Osteoblast (primary cell): ENCODE results near the gene KDELR1. TPM values are rescaled to one million over a fixed set of nuclear protein-coding genes. Genes with fewer than 3 reads are reported as not detected.

Source experiments
- DNase-seq: peaks from one replicate; pipeline ENCODE4 v3.0.0; 2011; ENCODE audit warnings: low spot score, mixed read lengths; ENCODE audit not compliant: insufficient read length; ENCODE audit errors: missing footprints
- H2AFZ ChIP-seq: 2 replicates; pipeline ENCODE4 v1.6.0; 2011; ENCODE audit warnings: mild to moderate bottlenecking, low read length
- H3K27ac ChIP-seq: 2 replicates; pipeline ENCODE4 v1.5.1; 2011; ENCODE audit warnings: mild to moderate bottlenecking, low read depth, low read length, moderate library complexity
- H3K27me3 ChIP-seq: 2 replicates; pipeline ENCODE4 v1.6.0; 2012; ENCODE audit warnings: mild to moderate bottlenecking, control low read depth, inconsistent platforms, low read length, moderate library complexity; ENCODE audit not compliant: insufficient read depth
- H3K36me3 ChIP-seq: 2 replicates; pipeline ENCODE4 v1.5.1; 2011; ENCODE audit warnings: mild to moderate bottlenecking, low read length, control low read depth, moderate library complexity; ENCODE audit not compliant: insufficient read depth
- H3K4me1 ChIP-seq: 2 replicates; pipeline ENCODE4 v1.5.1; 2011; ENCODE audit warnings: mild to moderate bottlenecking, low read length, control low read depth, moderate library complexity; ENCODE audit not compliant: insufficient read depth
- H3K4me2 ChIP-seq: 2 replicates; pipeline ENCODE4 v1.6.0; 2011; ENCODE audit warnings: mild to moderate bottlenecking, low read length; ENCODE audit not compliant: insufficient read depth
- H3K4me3 ChIP-seq: fragments of 200-600 bp; sonication (generic); 3 replicates; pipeline ENCODE4 v1.5.1; 2012; ENCODE audit warnings: mild to moderate bottlenecking, low read length, inconsistent platforms; ENCODE audit not compliant: insufficient read depth
- H3K79me2 ChIP-seq: 2 replicates; pipeline ENCODE4 v1.6.0; 2012; ENCODE audit warnings: mild to moderate bottlenecking, low read length, control low read depth, inconsistent platforms; ENCODE audit not compliant: insufficient read depth
- H3K9me3 ChIP-seq: 2 replicates; pipeline ENCODE4 v1.5.1; 2011; ENCODE audit warnings: low read depth, low read length, control low read depth
- H4K20me1 ChIP-seq: 2 replicates; pipeline ENCODE4 v1.6.0; 2012; ENCODE audit warnings: mild to moderate bottlenecking, low read length, control low read depth; ENCODE audit not compliant: insufficient read depth
- total RNA-seq: library from RNA; depleted of rRNA; stranded (reverse); fragments of >200 nt; gene quantifications from 2 replicates; pipeline ENCODE4 v1.2.3, GENCODE V29; 2012
- TF ChIP-seq, protein P1 (sequence below): IDR thresholded peaks from 2 replicates; pipeline ENCODE4 v1.5.1; 2011; ENCODE audit warnings: mild to moderate bottlenecking, low read depth, low read length, moderate library complexity; ENCODE audit errors: extremely low read depth

The KDELR1 gene
- total RNA-seq, 1 donor = 95.2 TPM

DNA sequence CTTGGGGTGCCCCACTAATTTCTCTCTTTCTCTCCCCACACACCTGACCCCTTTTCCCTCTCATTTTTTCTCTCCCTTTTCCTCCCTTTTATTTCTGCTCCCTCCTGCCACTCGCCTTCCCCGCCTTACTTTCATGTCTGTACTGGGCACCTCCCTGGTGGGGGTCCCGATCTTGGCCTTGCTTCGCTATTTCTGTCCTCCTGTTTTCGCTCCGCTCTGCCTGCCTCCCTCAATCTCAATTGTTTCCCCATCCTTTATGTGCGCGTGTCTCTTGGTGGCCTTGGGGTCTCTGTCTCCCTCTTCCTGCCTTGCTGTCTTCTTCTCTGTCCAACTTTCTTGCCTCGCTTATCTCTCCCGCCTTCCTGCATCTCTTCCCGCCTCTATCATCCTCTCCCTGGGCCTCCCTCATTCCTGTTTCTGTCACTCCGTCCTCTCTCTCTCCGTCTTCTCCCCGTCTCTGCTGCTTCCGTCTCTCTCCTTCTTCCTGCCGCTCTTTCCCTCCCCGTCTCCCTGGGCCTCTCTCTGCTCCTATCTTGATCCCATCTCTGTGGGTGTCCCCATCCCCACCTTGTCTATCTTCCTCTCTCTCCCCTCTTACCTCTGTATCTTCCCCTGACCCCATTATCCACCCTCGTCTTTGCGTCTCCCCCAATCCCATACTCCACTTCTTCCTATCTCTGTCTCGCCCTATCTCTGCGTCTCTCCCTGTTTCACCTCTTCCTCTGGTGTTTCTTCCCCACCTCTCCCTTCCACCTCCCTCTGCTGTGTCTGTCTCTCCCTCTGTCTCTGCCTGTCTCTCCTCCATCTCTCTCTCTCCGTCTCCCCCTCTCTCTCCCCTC lies 6.1 kb upstream of the KDELR1 start:
- Histone ChIP-seq H3K27ac (no peak overlapping the region), H3K27me3 (peaks cover 52% of the 10 kb centered on the region), H3K79me2 (no peaks in the 10 kb centered on the region), H4K20me1 (no peaks in the 10 kb centered on the region), H3K4me2 (peak overlapping the region; percentile 89), H3K4me3 (peak overlapping the region; percentile 68), H2AFZ (peak overlapping the region; percentile 47), H3K36me3 (no peaks in the 10 kb centered on the region), H3K9me3 (no peaks in the 10 kb centered on the region), H3K4me1 (peaks cover 5% of the 10 kb centered on the region)
- TF ChIP-seq, protein P1, sequence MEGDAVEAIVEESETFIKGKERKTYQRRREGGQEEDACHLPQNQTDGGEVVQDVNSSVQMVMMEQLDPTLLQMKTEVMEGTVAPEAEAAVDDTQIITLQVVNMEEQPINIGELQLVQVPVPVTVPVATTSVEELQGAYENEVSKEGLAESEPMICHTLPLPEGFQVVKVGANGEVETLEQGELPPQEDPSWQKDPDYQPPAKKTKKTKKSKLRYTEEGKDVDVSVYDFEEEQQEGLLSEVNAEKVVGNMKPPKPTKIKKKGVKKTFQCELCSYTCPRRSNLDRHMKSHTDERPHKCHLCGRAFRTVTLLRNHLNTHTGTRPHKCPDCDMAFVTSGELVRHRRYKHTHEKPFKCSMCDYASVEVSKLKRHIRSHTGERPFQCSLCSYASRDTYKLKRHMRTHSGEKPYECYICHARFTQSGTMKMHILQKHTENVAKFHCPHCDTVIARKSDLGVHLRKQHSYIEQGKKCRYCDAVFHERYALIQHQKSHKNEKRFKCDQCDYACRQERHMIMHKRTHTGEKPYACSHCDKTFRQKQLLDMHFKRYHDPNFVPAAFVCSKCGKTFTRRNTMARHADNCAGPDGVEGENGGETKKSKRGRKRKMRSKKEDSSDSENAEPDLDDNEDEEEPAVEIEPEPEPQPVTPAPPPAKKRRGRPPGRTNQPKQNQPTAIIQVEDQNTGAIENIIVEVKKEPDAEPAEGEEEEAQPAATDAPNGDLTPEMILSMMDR = no peak
- peak; percentile 81 for DNase-seq

- Histone ChIP-seq H4K20me1 (no peaks in the 10 kb centered on the region), H3K27me3 (peaks cover 53% of the 10 kb centered on the region), H2AFZ (no peak overlapping the region), H3K9me3 (no peaks in the 10 kb centered on the region), H3K79me2 (no peaks in the 10 kb centered on the region), H3K36me3 (no peaks in the 10 kb centered on the region), H3K27ac (no peak overlapping the region), H3K4me1 (peaks cover 5% of the 10 kb centered on the region), H3K4me2 (no peak overlapping the region), H3K4me3 (no peak overlapping the region)
- DNase-seq = peak; percentile 80
- TF ChIP-seq, protein P1 = no peak
Observed at GRCh38 chr19:48396824-48397176, 5.4 kb upstream of the KDELR1 start.

GRCh38 chr19:48396016-48396823 lies 4.9 kb upstream of the KDELR1 start:
- TF ChIP-seq, protein P1 = no peak
- Histone ChIP-seq H2AFZ (no peak overlapping the region), H3K9me3 (no peaks in the 10 kb centered on the region), H3K79me2 (peaks cover 2% of the 10 kb centered on the region), H3K4me2 (no peak overlapping the region), H3K4me3 (no peak overlapping the region), H3K4me1 (peaks cover 5% of the 10 kb centered on the region), H4K20me1 (no peaks in the 10 kb centered on the region), H3K27me3 (peaks cover 53% of the 10 kb centered on the region), H3K36me3 (no peaks in the 10 kb centered on the region), H3K27ac (no peak overlapping the region)
- peak; percentile 64 for DNase-seq

DNA sequence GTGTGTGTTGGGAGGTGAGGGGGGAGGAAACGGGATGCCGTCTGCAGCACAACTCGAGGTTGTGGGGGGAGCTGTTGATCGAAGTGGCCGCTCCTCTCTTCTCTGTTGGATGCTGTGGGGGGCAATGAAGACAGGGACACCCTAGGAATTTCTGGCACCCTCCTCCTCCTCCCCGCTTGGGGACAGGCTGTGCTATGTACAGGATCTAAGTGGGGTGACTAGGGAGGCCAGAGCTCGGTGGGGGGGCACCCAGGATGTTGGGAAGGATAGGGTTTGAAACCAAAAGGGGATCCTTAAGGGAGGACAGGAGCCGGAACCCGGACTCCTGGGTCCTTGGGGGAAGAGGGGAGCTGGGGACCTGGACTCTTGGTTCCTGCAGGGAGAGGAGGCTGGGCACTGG lies 4.1 kb upstream of the KDELR1 start:
- no peaks in the 10 kb centered on the region for H4K20me1 ChIP-seq
- H3K27ac ChIP-seq = no peak overlapping the region
- H3K4me2 ChIP-seq = no peak overlapping the region
- no peak overlapping the region for H3K4me3 ChIP-seq
- no peak overlapping the region for H2AFZ ChIP-seq
- peak; percentile 71 for DNase-seq
- TF ChIP-seq, protein P1 = no peak
- peaks cover 5% of the 10 kb centered on the region for H3K4me1 ChIP-seq
- H3K79me2 ChIP-seq = peaks cover 9% of the 10 kb centered on the region
- no peaks in the 10 kb centered on the region for H3K9me3 ChIP-seq
- peaks cover 53% of the 10 kb centered on the region for H3K27me3 ChIP-seq
- no peaks in the 10 kb centered on the region for H3K36me3 ChIP-seq
